Iris pigment epithelial cell (primary cell): ENCODE data around the gene DLG5.

Source experiments
- DNase-seq: peaks from one replicate; pipeline ENCODE4 v3.0.0-alpha.2; 2011; ENCODE audit warnings: low read depth

DLG5 gene

GRCh38 chr10:77841711-77842375, 84.7 kb downstream of the DLG5 start:
- DNase-seq: no peak

GRCh38 chr10:77840636-77841035, 85.9 kb downstream of the DLG5 start:
- DNase-seq: no peak

DNA sequence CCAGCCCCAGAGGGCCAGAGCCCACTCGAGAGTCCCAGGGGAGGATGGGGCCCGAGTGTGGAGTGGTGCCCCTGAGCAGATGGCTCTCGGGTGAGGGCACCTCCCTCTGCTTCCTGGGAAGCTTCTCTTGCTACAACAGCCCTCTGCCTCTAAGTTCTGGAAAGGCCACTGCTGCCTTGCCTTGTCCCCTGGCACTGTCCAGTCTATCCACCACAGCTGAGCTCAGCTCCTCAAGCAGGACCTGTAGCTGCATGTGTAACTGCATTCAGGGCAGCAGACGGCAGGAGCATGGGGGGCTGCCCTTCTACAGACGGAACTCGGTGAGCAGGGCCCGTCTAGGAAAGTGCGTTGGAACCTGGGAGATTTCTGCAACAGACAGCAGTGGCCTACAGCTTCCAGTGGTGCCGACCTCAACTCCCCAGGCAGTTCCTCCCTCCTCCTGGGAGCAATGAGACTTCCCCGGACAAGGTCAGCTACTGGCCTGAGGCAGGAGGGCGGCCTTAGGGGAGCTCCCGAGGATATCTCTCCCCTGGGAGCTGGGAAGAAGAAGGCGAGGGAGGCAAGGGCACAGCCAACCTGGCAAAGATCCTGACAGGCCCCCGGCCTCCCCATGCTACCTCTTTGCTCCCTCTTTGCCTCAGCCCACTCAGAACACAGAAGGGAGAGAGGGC, 88.5 kb downstream of the DLG5 start:
- no peak for DNase-seq

- DNase-seq: peak; percentile 79
These were observed 89.2 kb downstream of the DLG5 start for GRCh38 chr10:77837248-77837924.

DNA sequence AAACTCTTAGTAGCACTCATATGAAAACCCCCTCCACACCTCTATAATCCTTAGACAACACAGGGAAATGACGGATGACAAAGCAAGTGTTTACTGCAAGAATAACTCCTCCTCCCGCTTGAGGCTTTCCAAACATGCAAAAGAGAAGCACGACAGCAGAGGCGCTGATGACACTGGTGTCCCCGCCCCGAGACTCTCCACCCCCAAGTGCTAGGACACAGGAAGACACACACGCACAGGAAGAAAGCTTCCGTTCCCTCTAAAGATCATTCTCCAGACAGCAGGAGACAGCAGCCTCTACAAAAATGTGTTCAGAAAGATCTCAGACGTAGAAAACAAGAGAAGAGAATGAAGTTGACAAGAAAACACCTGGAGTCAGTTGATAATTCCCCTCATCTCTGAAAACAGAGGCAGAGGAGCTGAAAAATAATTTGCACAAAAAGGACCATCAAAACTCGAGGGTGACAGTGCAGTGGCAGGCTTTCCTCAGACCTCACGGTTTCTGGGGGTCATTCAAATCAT, 90.2 kb downstream of the DLG5 start:
- peak; percentile 10 for DNase-seq

GRCh38 chr10:77835669-77836086, 90.9 kb downstream of the DLG5 start:
- no peak for DNase-seq

DNA sequence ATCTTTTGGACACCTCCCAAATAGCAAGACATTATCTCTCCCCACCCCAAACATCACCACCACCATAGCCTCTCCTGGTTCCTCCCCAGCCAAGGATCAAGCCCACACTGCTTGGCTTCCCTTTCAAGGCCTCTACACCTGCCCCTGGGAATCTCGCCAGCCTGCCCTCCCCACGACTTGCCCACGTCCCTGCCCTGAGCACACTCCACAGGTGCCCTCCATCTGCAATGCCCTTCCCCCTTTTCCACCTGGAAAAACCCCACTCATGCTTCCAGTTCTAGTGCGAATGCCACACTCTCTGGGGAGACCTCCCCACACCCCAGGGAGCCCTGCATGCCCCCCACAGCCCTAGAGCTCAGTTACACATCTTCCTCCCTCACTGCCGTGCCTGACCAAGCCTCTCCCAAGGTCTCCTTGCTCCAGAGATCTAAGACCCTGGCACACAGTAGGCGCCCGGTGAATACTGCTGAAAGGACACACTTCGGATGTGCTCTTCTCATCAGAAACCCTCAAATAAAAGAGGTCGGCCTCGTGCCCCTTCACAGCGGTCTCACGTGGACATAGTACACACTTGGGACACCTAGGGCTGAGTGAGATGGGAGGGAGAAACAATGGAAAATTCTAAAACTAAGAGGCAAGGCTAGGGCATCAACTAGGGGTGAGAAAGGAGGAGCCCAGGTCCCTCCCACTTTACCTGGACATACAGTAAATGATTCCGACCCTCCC, 91.4 kb downstream of the DLG5 start:
- no peak for DNase-seq

- DNase-seq: no peak
These were observed 92.0 kb downstream of the DLG5 start for GRCh38 chr10:77834540-77834939.

GRCh38 chr10:77833792-77834191, 92.8 kb downstream of the DLG5 start:
- no peak for DNase-seq

DNA sequence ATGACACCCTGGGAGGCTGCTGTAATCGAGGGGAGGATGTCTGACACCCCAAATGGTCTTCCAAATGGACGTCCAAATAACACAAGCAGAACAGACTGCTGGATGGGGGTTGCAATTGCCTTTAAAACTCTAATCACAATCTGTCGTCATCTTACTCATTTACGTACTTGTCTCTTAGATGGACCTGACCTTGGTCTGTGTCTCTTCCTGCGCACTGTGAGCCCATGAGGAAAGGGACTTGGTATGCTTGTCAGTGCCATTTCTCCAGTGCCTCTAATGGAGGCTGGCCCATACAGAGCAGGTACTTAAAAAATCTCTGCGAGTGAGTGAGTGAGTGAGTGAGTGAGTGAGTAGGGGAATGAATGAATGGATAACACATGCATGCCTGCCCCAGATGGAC, 93.3 kb downstream of the DLG5 start:
- no peak for DNase-seq

DNA sequence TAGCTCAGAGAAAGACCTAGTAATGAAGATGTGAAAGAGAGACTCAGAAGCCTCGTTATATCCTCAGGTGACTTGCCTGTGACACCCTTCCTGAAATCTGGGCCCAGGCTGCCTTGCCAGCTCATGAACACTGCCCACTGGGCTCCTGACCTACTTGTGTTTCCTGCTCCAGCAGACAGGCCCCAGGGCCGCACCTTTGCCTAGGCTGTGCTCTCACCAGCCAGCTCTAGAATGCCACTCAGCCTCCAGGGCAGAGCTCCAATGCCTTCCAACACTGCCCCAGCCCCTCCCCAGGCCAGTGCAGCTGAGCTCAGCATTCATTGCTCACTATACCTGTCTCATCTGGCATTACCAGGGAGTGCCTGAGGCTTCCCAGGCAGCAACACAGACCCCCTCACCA, 94.3 kb downstream of the DLG5 start:
- no peak for DNase-seq

DNA sequence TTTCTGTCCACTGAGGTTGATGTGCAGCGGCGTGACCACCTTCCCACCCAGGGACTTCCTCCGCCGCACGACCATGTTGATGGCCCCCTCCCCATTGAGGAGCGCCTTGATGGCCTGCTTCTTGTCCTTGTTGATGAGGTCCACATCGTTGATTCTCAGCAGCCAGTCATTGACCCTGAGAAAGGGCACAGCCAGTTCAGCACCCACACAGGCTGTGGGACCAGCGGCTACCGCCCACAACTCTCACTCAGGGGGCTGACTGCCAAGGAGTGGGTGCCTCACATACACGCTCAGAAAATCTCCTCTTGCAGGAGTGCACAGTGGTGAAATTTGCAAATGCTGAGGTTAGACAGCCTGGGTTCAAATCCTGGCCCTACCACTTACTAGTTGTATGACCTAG, 97.2 kb downstream of the DLG5 start:
- no peak for DNase-seq

DNA sequence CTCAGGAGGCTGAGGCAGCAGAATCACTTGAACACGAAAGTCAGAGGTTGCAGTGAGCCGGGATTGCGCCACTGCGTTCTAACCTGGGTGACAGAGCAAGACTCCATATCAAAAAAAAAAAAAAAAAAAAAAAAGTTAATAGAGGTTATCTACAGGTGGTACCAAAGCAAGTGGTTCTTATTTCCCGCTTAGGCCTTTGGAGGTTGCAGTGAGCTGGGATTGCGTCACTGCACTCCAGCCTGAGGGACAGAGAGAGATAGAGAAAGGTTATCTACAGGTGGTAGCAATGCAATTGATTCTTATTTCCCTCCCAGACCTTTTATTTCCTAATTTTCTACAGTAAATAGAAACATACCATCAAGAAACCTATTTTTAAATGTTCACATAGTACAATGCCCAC, 98.2 kb downstream of the DLG5 start:
- DNase-seq: no peak

DNA sequence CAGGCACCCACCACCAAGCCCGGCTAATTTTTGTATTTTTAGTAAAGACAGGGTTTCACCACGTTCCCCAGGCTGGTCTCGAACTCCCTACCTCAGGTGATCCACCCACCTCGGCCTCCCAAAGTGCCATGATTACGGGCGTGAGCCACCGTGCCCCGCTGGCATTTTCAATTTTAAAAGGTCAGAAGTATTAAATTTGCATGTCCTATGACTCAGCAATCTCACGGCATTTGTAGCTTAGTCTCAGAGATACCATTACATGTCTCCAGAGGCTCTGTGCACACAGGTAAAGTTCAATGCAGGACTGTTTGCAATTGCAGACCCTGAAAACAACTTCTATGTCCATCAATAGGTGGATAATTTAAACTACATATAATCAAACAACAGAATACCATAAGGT, 99.2 kb downstream of the DLG5 start:
- DNase-seq: peak; percentile 36

GRCh38 chr10:77825965-77826364, 100.6 kb downstream of the DLG5 start:
- no peak for DNase-seq

GRCh38 chr10:77824908-77825307, 101.6 kb downstream of the DLG5 start:
- no peak for DNase-seq

DNA sequence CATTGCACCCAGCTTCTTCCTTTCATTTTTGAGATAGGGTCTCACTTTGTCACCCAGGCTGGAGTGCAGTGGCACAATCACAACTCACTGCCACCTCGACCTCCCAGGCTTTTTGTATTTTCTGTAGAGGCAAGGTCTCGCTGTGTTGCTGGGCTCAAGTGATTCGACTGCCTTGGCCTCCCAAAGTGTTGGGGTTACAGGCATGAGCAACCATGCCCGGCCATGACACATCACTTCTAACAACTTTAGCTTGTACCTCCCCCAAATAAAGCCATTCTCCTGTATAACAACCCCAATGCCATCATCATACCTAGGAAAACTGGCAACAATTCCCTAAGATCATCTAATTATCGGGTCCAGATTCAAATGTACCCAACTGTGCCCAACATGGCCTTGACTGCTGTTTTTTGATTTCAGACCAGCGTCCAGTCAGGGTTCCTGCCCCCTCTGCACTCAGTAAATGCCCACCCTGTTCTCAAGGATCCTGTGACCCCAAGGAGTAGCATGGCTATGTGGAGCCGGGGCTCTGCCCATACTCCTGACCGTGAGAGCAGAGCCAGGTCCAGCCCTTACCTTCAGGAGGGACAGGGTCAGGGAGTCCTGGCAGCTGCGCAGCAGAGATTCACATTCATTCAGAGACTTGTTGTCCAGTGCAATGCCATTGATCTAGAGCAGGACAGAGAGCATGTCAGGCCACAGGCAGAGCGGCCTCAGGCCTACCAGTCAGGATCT, 102.6 kb downstream of the DLG5 start:
- no peak for DNase-seq

- no peak for DNase-seq
These were observed 105.0 kb downstream of the DLG5 start for GRCh38 chr10:77821551-77821950.

GRCh38 chr10:77821036-77821435, 105.5 kb downstream of the DLG5 start:
- no peak for DNase-seq

GRCh38 chr10:77820349-77820748, 106.2 kb downstream of the DLG5 start:
- peak; percentile 43 for DNase-seq

- no peak for DNase-seq
These were observed 107.1 kb downstream of the DLG5 start for GRCh38 chr10:77819210-77820112.
